ENCODE data around the gene CKM.
A peak's percentile ranks its signal among the peaks of the same experiment; 100 is the strongest.

CKM gene

GRCh38 chr19:45302416-45302815 is 20.3 kb downstream of the CKM start:
- no peak overlapping the region for H2BK15ac ChIP-seq (ENCODE audit: low read depth, poor library complexity, severe bottlenecking)
- H4K8ac ChIP-seq (ENCODE audit: low read length) = no peak overlapping the region
- no peak overlapping the region for H3K27ac ChIP-seq (ENCODE audit: low read length, poor library complexity, severe bottlenecking)
- H3K9ac ChIP-seq (ENCODE audit: low read length) = no peak overlapping the region
- H2BK5ac ChIP-seq (ENCODE audit: low read depth, low read length, poor library complexity, severe bottlenecking) = no peak overlapping the region
- H3K27me3 ChIP-seq (ENCODE audit: control insufficient read depth in 1 of 2, insufficient read depth in 1 of 2, low read length in 2 of 2) = no peaks in the 10 kb centered on the region
- peaks cover 39 to 43% of the 10 kb centered on the region in 2 experiments for H3K36me3 ChIP-seq (ENCODE audit: control insufficient read depth in 1 of 2, insufficient read depth in 2 of 2, low read depth in 1 of 2, low read length in 2 of 2)
- H3K14ac ChIP-seq (ENCODE audit: low read length in 2 of 2) = no peak overlapping the region
- H2AFZ ChIP-seq (ENCODE audit: low read depth, low read length) = no peak overlapping the region
- DNase-seq = no peak
- no peak overlapping the region for H2BK12ac ChIP-seq (ENCODE audit: low read length in 2 of 2)
- no peak overlapping the region for H3K23ac ChIP-seq (ENCODE audit: low read length in 2 of 2)
- H2AK5ac ChIP-seq (ENCODE audit: low read length, severe bottlenecking) = no peak overlapping the region
- no peak overlapping the region for H3K4me3 ChIP-seq (ENCODE audit: insufficient read depth in 1 of 2, low read depth in 1 of 2, low read length in 2 of 2)
- H2BK120ac ChIP-seq (ENCODE audit: low read depth, low read length) = no peak overlapping the region
- no peaks in the 10 kb centered on the region for H3K4me1 ChIP-seq (ENCODE audit: control insufficient read depth, insufficient read depth, low read depth, low read length)
- no peak overlapping the region for H4K91ac ChIP-seq (ENCODE audit: low read length)
- H3K18ac ChIP-seq (ENCODE audit: low read depth in 1 of 2, low read length in 2 of 2) = no peak overlapping the region
- no peak overlapping the region for H3K4me2 ChIP-seq (ENCODE audit: low read length, poor library complexity, severe bottlenecking)
- peaks cover 5% of the 10 kb centered on the region for H3K9me3 ChIP-seq (ENCODE audit: control insufficient read depth, low read length)
- WGBS = 91% methylated on average over 18 of the region's 27 CpGs
- no peak overlapping the region for H3K4ac ChIP-seq (ENCODE audit: low read depth in 1 of 2, low read length in 2 of 2)
- H3K79me1 ChIP-seq (replicated peaks; ENCODE audit: low read length, poor library complexity, severe bottlenecking) = no peaks in the 10 kb centered on the region

DNA sequence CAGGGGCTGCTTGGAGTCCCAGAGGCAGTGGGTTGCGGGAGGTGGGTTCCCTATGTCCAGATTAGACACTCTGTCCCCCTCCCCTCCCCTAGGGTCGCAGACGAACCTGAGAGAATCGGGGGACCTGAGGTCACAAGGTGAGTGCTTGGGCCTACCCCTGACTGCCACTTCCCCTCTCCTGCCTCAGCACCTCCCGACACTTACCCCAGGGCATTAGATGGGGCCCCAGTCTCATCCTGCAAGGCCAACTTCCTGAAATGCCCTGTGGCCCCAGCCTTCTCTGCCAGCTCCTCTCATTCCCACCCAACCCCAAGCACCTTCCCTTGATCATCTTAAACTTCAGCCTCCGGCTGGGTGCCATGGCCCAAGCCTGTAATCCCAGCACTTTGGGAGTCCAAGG is 23.0 kb downstream of the CKM start:
- H3K36me3 ChIP-seq (ENCODE audit: control insufficient read depth in 1 of 2, insufficient read depth in 2 of 2, low read depth in 1 of 2, low read length in 2 of 2) = peaks cover 61 to 62% of the 10 kb centered on the region in 2 experiments
- H2BK12ac ChIP-seq (ENCODE audit: low read length in 2 of 2) = no peak overlapping the region
- no peak overlapping the region for H3K23ac ChIP-seq (ENCODE audit: low read length in 2 of 2)
- no peak overlapping the region for H3K9ac ChIP-seq (ENCODE audit: low read length)
- 91% methylated on average over 6 of the region's 6 CpGs for WGBS
- H3K9me3 ChIP-seq (ENCODE audit: control insufficient read depth, low read length) = peaks cover 9% of the 10 kb centered on the region
- H2BK120ac ChIP-seq (ENCODE audit: low read depth, low read length) = no peak overlapping the region
- no peaks in the 10 kb centered on the region for H3K79me1 ChIP-seq (replicated peaks; ENCODE audit: low read length, poor library complexity, severe bottlenecking)
- no peak overlapping the region for H3K27ac ChIP-seq (ENCODE audit: low read length, poor library complexity, severe bottlenecking)
- no peak overlapping the region for H2AK5ac ChIP-seq (ENCODE audit: low read length, severe bottlenecking)
- H3K18ac ChIP-seq (ENCODE audit: low read depth in 1 of 2, low read length in 2 of 2) = no peak overlapping the region
- H3K4me2 ChIP-seq (ENCODE audit: low read length, poor library complexity, severe bottlenecking) = no peak overlapping the region
- no peak overlapping the region for H3K4ac ChIP-seq (ENCODE audit: low read depth in 1 of 2, low read length in 2 of 2)
- H4K8ac ChIP-seq (ENCODE audit: low read length) = no peak overlapping the region
- H2BK15ac ChIP-seq (ENCODE audit: low read depth, poor library complexity, severe bottlenecking) = no peak overlapping the region
- H2BK5ac ChIP-seq (ENCODE audit: low read depth, low read length, poor library complexity, severe bottlenecking) = no peak overlapping the region
- H3K4me3 ChIP-seq (ENCODE audit: insufficient read depth in 1 of 2, low read depth in 1 of 2, low read length in 2 of 2) = peak overlapping the region in 1 of 2 experiments; percentile 14
- DNase-seq = no peak
- no peak overlapping the region for H4K91ac ChIP-seq (ENCODE audit: low read length)
- no peak overlapping the region for H2AFZ ChIP-seq (ENCODE audit: low read depth, low read length)
- no peaks in the 10 kb centered on the region for H3K27me3 ChIP-seq (ENCODE audit: control insufficient read depth in 1 of 2, insufficient read depth in 1 of 2, low read length in 2 of 2)
- no peaks in the 10 kb centered on the region for H3K4me1 ChIP-seq (ENCODE audit: control insufficient read depth, insufficient read depth, low read depth, low read length)
- no peak overlapping the region for H3K14ac ChIP-seq (ENCODE audit: low read length in 2 of 2)

DNA sequence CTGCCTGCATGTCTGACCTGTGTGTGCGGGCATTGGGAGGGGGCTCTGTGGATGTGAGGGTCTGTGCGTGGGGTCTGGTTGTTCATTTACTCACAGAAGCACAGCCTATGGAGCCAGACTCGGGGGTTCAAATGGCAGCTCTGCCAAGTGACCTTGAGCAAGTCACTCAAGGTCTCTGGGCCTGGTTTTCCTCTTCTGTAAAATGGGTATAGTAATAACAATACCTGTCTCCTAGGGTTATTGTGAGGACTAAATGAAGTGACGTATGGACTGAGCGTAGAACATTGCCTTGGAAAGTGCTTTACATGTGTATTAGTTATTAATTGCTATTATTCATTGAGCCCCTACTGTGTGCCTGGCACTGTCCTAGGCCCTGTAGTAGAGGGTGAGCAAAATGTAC is 24.4 kb downstream of the CKM start:
- H2BK12ac ChIP-seq (ENCODE audit: low read length in 2 of 2) = no peak overlapping the region
- H4K8ac ChIP-seq (ENCODE audit: low read length) = no peak overlapping the region
- no peaks in the 10 kb centered on the region for H3K79me1 ChIP-seq (replicated peaks; ENCODE audit: low read length, poor library complexity, severe bottlenecking)
- H2BK5ac ChIP-seq (ENCODE audit: low read depth, low read length, poor library complexity, severe bottlenecking) = no peak overlapping the region
- no peak for DNase-seq
- no peak overlapping the region for H3K14ac ChIP-seq (ENCODE audit: low read length in 2 of 2)
- peaks cover 4% of the 10 kb centered on the region for H3K9me3 ChIP-seq (ENCODE audit: control insufficient read depth, low read length)
- WGBS = 98% methylated on average over 3 of the region's 5 CpGs
- H3K27ac ChIP-seq (ENCODE audit: low read length, poor library complexity, severe bottlenecking) = no peak overlapping the region
- H3K4me3 ChIP-seq (ENCODE audit: insufficient read depth in 1 of 2, low read depth in 1 of 2, low read length in 2 of 2) = no peak overlapping the region
- no peak overlapping the region for H3K4ac ChIP-seq (ENCODE audit: low read depth in 1 of 2, low read length in 2 of 2)
- no peak overlapping the region for H2BK15ac ChIP-seq (ENCODE audit: low read depth, poor library complexity, severe bottlenecking)
- no peak overlapping the region for H3K9ac ChIP-seq (ENCODE audit: low read length)
- H2AFZ ChIP-seq (ENCODE audit: low read depth, low read length) = no peak overlapping the region
- no peaks in the 10 kb centered on the region for H3K4me1 ChIP-seq (ENCODE audit: control insufficient read depth, insufficient read depth, low read depth, low read length)
- H2BK120ac ChIP-seq (ENCODE audit: low read depth, low read length) = no peak overlapping the region
- H4K91ac ChIP-seq (ENCODE audit: low read length) = no peak overlapping the region
- H3K36me3 ChIP-seq (ENCODE audit: control insufficient read depth in 1 of 2, insufficient read depth in 2 of 2, low read depth in 1 of 2, low read length in 2 of 2) = peaks cover 73 to 75% of the 10 kb centered on the region in 2 experiments
- no peaks in the 10 kb centered on the region for H3K27me3 ChIP-seq (ENCODE audit: control insufficient read depth in 1 of 2, insufficient read depth in 1 of 2, low read length in 2 of 2)
- H3K23ac ChIP-seq (ENCODE audit: low read length in 2 of 2) = no peak overlapping the region
- no peak overlapping the region for H3K4me2 ChIP-seq (ENCODE audit: low read length, poor library complexity, severe bottlenecking)
- no peak overlapping the region for H2AK5ac ChIP-seq (ENCODE audit: low read length, severe bottlenecking)
- H3K18ac ChIP-seq (ENCODE audit: low read depth in 1 of 2, low read length in 2 of 2) = no peak overlapping the region

- Histone ChIP-seq H3K4me3 (ENCODE audit: insufficient read depth in 1 of 2, low read depth in 1 of 2, low read length in 2 of 2) (no peak overlapping the region), H3K79me1 (replicated peaks; ENCODE audit: low read length, poor library complexity, severe bottlenecking) (no peaks in the 10 kb centered on the region), H3K9ac (ENCODE audit: low read length) (no peak overlapping the region), H3K36me3 (ENCODE audit: control insufficient read depth in 1 of 2, insufficient read depth in 2 of 2, low read depth in 1 of 2, low read length in 2 of 2) (peaks cover 67 to 76% of the 10 kb centered on the region in 2 experiments), H2BK15ac (ENCODE audit: low read depth, poor library complexity, severe bottlenecking) (no peak overlapping the region), H2BK12ac (ENCODE audit: low read length in 2 of 2) (no peak overlapping the region), H2BK5ac (ENCODE audit: low read depth, low read length, poor library complexity, severe bottlenecking) (no peak overlapping the region), H3K4me1 (ENCODE audit: control insufficient read depth, insufficient read depth, low read depth, low read length) (no peaks in the 10 kb centered on the region), H3K4ac (ENCODE audit: low read depth in 1 of 2, low read length in 2 of 2) (no peak overlapping the region), H4K91ac (ENCODE audit: low read length) (no peak overlapping the region), H3K9me3 (ENCODE audit: control insufficient read depth, low read length) (peaks cover 4% of the 10 kb centered on the region), H3K18ac (ENCODE audit: low read depth in 1 of 2, low read length in 2 of 2) (no peak overlapping the region), H2BK120ac (ENCODE audit: low read depth, low read length) (no peak overlapping the region), H3K27ac (ENCODE audit: low read length, poor library complexity, severe bottlenecking) (no peak overlapping the region), H2AK5ac (ENCODE audit: low read length, severe bottlenecking) (no peak overlapping the region), H3K23ac (ENCODE audit: low read length in 2 of 2) (no peak overlapping the region), H2AFZ (ENCODE audit: low read depth, low read length) (no peak overlapping the region), H3K27me3 (ENCODE audit: control insufficient read depth in 1 of 2, insufficient read depth in 1 of 2, low read length in 2 of 2) (no peaks in the 10 kb centered on the region), H4K8ac (ENCODE audit: low read length) (no peak overlapping the region), H3K14ac (ENCODE audit: low read length in 2 of 2) (no peak overlapping the region), H3K4me2 (ENCODE audit: low read length, poor library complexity, severe bottlenecking) (no peak overlapping the region)
- no peak for DNase-seq
- 94% methylated on average over 13 of the region's 18 CpGs for WGBS
Measured at GRCh38 chr19:45297674-45298073, 25.0 kb downstream of the CKM start.
